Activated CD8-positive, alpha-beta memory T cell treated with anti-CD3 and anti-CD28 coated beads, Interleukin-2, amount 50 U/mL, for 24 hours (primary cell): ENCODE measurements around the gene TPPP2.
"Not testable (repeated sequence)": the region's sequence is repeated elsewhere in the genome, so short reads cannot be mapped to it uniquely, and the experiment has no call there.

Source experiments
- DNase-seq: peaks from one replicate; pipeline ENCODE4 v3.0.0-alpha.2; 2020; ENCODE audit errors: extremely low read depth

Gene TPPP2

GRCh38 chr14:21038441-21039422 lies 8.7 kb downstream of the TPPP2 start:
- DNase-seq = no peak

GRCh38 chr14:21039585-21040369 lies 9.8 kb downstream of the TPPP2 start:
- DNase-seq = no peak

- DNase-seq = no peak
Measured at GRCh38 chr14:21040370-21040925, 10.4 kb downstream of the TPPP2 start.

- not testable (repeated sequence) for DNase-seq
Measured at GRCh38 chr14:21040941-21041340, 10.9 kb downstream of the TPPP2 start.

GRCh38 chr14:21041676-21042433 lies 11.8 kb downstream of the TPPP2 start, which contains the start of gene RNASE7:
TSS of gene RNASE7 (plus strand) at chr14:21042362. CDS start at chr14:21042993, 631 bp downstream.
- no peak for DNase-seq

GRCh38 chr14:21042918-21043317 lies 12.9 kb downstream of the TPPP2 start:
- no peak for DNase-seq

- no peak for DNase-seq
Measured at GRCh38 chr14:21043387-21043973, 13.5 kb downstream of the TPPP2 start.

- no peak for DNase-seq
Measured at GRCh38 chr14:21043974-21044618, 14.1 kb downstream of the TPPP2 start.

GRCh38 chr14:21047378-21047781 lies 17.4 kb downstream of the TPPP2 start:
- no peak for DNase-seq

- no peak for DNase-seq
Measured at GRCh38 chr14:21048638-21049037, 18.6 kb downstream of the TPPP2 start.

GRCh38 chr14:21049271-21049673 lies 19.3 kb downstream of the TPPP2 start:
- DNase-seq = no peak

GRCh38 chr14:21050597-21050996 lies 20.6 kb downstream of the TPPP2 start:
- DNase-seq = no peak

GRCh38 chr14:21053184-21054122 lies 23.4 kb downstream of the TPPP2 start:
- DNase-seq = no peak

- no peak for DNase-seq
Measured at GRCh38 chr14:21054123-21054767, 24.2 kb downstream of the TPPP2 start.

- no peak for DNase-seq
Measured at GRCh38 chr14:21054768-21055145, 24.7 kb downstream of the TPPP2 start.

- DNase-seq = no peak
Measured at GRCh38 chr14:21055432-21056117, 25.6 kb downstream of the TPPP2 start.

- DNase-seq = no peak
Measured at GRCh38 chr14:21056520-21057163, 26.6 kb downstream of the TPPP2 start.
